ENCODE measurements around the gene THPO.

The THPO gene

GRCh38 chr3:184377882-184378445 lies at the start of gene THPO:
Gene THPO (minus strand): TSS chr3:184378207. CDS start chr3:184376259, 1,948 bp downstream.
- DNase-seq = no peak

GRCh38 chr3:184426691-184427141 lies 48.7 kb upstream of the THPO start:
- no peak for DNase-seq

- no peak for DNase-seq
Observed at GRCh38 chr3:184423561-184423960, 45.6 kb upstream of the THPO start.

- no peak for DNase-seq
Observed at GRCh38 chr3:184419171-184419570, 41.2 kb upstream of the THPO start.

- DNase-seq = peak; percentile 50
Observed at GRCh38 chr3:184417619-184418327, 39.8 kb upstream of the THPO start.

- DNase-seq = no peak
Observed at GRCh38 chr3:184415203-184415490, 37.1 kb upstream of the THPO start.

- DNase-seq = no peak
Observed at GRCh38 chr3:184414418-184415202, 36.6 kb upstream of the THPO start.

GRCh38 chr3:184409946-184410500 lies 32.0 kb upstream of the THPO start:
- DNase-seq = no peak

GRCh38 chr3:184409331-184409926 lies 31.4 kb upstream of the THPO start:
- DNase-seq = no peak

GRCh38 chr3:184405075-184406030 lies 27.3 kb upstream of the THPO start:
- DNase-seq = no peak

GRCh38 chr3:184399410-184399809 lies 21.4 kb upstream of the THPO start:
- no peak for DNase-seq

GRCh38 chr3:184395320-184395660 lies 17.3 kb upstream of the THPO start:
- DNase-seq = no peak

- DNase-seq = no peak
Observed at GRCh38 chr3:184391266-184391665, 13.3 kb upstream of the THPO start.

GRCh38 chr3:184389935-184390528 lies 12.0 kb upstream of the THPO start:
- no peak for DNase-seq

- no peak for DNase-seq
Observed at GRCh38 chr3:184389384-184389783, 11.4 kb upstream of the THPO start.

- DNase-seq = no peak
Observed at GRCh38 chr3:184388936-184389230, 10.9 kb upstream of the THPO start.

GRCh38 chr3:184388164-184388935 lies 10.3 kb upstream of the THPO start:
- DNase-seq = no peak

GRCh38 chr3:184387174-184387714 lies 9.2 kb upstream of the THPO start:
- DNase-seq = no peak

- no peak for DNase-seq
Observed at GRCh38 chr3:184386047-184386806, 8.2 kb upstream of the THPO start.

GRCh38 chr3:184384856-184385422 lies 6.9 kb upstream of the THPO start:
- no peak for DNase-seq

All from CD4-positive, alpha-beta T cell treated with Interleukin-4 for 4 hours (primary cell).